ENCODE results near the gene POU2F2.

The POU2F2 gene

GRCh38 chr19:42122691-42123607, 9.3 kb downstream of the POU2F2 start:
- DNase-seq (ENCODE audit: extremely low read depth, low read depth), result no peak

GRCh38 chr19:42121656-42122069, 10.6 kb downstream of the POU2F2 start:
- DNase-seq (ENCODE audit: extremely low read depth, low read depth), result no peak
- TF ChIP-seq CTCF (IDR thresholded peaks at IDR 0.05; ENCODE audit: low read depth, low read length), result no peak

More at GRCh38 chr19:42122691-42123607, 9.3 kb downstream of the POU2F2 start:
- TF ChIP-seq CTCF (IDR thresholded peaks at IDR 0.05; ENCODE audit: low read depth, low read length), result no peak

- DNase-seq (ENCODE audit: extremely low read depth, low read depth), result no peak
These were observed 11.1 kb downstream of the POU2F2 start for GRCh38 chr19:42121036-42121621.

GRCh38 chr19:42120276-42120980, 11.8 kb downstream of the POU2F2 start:
- no peak for DNase-seq (ENCODE audit: extremely low read depth, low read depth)
- TF ChIP-seq CTCF (IDR thresholded peaks at IDR 0.05; ENCODE audit: low read depth, low read length), result no peak

More at GRCh38 chr19:42121036-42121621, 11.1 kb downstream of the POU2F2 start:
- TF ChIP-seq CTCF (IDR thresholded peaks at IDR 0.05; ENCODE audit: low read depth, low read length), result no peak

GRCh38 chr19:42117076-42117475, 15.2 kb downstream of the POU2F2 start:
- no peak for TF ChIP-seq CTCF (IDR thresholded peaks at IDR 0.05; ENCODE audit: low read depth, low read length)
- DNase-seq (ENCODE audit: extremely low read depth, low read depth), result no peak

GRCh38 chr19:42116308-42117075, 15.8 kb downstream of the POU2F2 start:
- no peak for TF ChIP-seq CTCF (IDR thresholded peaks at IDR 0.05; ENCODE audit: low read depth, low read length)
- DNase-seq (ENCODE audit: extremely low read depth, low read depth), result no peak
